A549 (cell line): ENCODE measurements around the gene EWSR1. TPM values are rescaled to one million over a fixed set of nuclear protein-coding genes. Genes with fewer than 3 reads are reported as not detected.

ENCODE experiments used
- ATAC-seq, 2 experiments: fragments of 200-7000 bp in 1 of 2; fragments of >200 bp in 1 of 2; cut with Nextera tagmentation in 1 of 2; cut with Tn5 transposase in 1 of 2; 3 replicates each; pipeline versions ENCODE4 v1.8.0 to v1.9.1; 2018 to 2020; ENCODE audit warnings: mild to moderate bottlenecking in 1 of 2, moderate library complexity in 1 of 2
- CTCF ChIA-PET: fragments of 300-600 bp; sonication (Branson Sonifier 250); formaldehyde crosslinking; extraction: SDS; loops from one replicate; lab custom pipeline; 2021; ENCODE audit warnings: antibody characterized with exemption, inconsistent platforms; lab: Yijun Ruan, JAX
- POLR2A ChIA-PET: fragments of 350-600 bp; formaldehyde crosslinking; extraction: SDS; loops from one replicate; lab custom pipeline; 2021; ENCODE audit warnings: antibody characterized with exemption, inconsistent platforms; lab: Yijun Ruan, JAX
- DNase-seq, 2 experiments: peaks; one replicate each; pipeline versions ENCODE4 v3.0.0 to v3.0.0-alpha.2; 2011 to 2016; ENCODE audit warnings: low read depth in 1 of 2, low spot score in 1 of 2
- FAIRE-seq: peaks from 2 replicates; lab custom pipeline; 2011; peaks lifted over from hg19 to GRCh38; lab: Jason Lieb, UNC
- H3K27ac ChIP-seq, 2 experiments: fragments of >200 bp; sonication (Bioruptor Twin); formaldehyde crosslinking; 3 replicates each; pipeline ENCODE4 v1.5.1; 2016 to 2017
- H3K4me1 ChIP-seq: fragments of >200 bp; sonication (Bioruptor Twin); formaldehyde crosslinking; 3 replicates; pipeline ENCODE4 v1.6.1; 2016
- H3K4me2 ChIP-seq: fragments of >200 bp; sonication (Bioruptor Twin); formaldehyde crosslinking; 3 replicates; pipeline ENCODE4 v1.6.1; 2016
- H3K4me3 ChIP-seq: fragments of >200 bp; sonication (Bioruptor Twin); formaldehyde crosslinking; 3 replicates; pipeline ENCODE4 v1.5.1; 2016
- H3K9me3 ChIP-seq: fragments of >200 bp; sonication (Bioruptor Twin); formaldehyde crosslinking; 3 replicates; pipeline ENCODE4 v1.6.1; 2016
- CHD4 ChIP-seq: fragments of 200-600 bp; sonication (generic); IDR thresholded peaks from 2 replicates; pipeline ENCODE4 v1.6.1; 2016; ENCODE audit warnings: antibody characterized with exemption, mild to moderate bottlenecking, borderline replicate concordance
- EHMT2 ChIP-seq: fragments of 200-600 bp; sonication (generic); IDR thresholded peaks from 2 replicates; pipeline ENCODE4 v1.6.1; 2016; ENCODE audit warnings: antibody characterized with exemption, low read depth, mild to moderate bottlenecking, moderate library complexity
- FOSB ChIP-seq: fragments of 250-450 bp; sonication (Bioruptor Pico); IDR thresholded peaks from 2 replicates; pipeline ENCODE4 v1.5.0; 2020; ENCODE audit warnings: mild to moderate bottlenecking, moderate library complexity
- GATA3 ChIP-seq: IDR thresholded peaks from 2 replicates; pipeline ENCODE4 v1.6.1; 2012; ENCODE audit warnings: borderline replicate concordance
- HEYL ChIP-seq: fragments of 250-450 bp; sonication (Bioruptor Pico); IDR thresholded peaks from 2 replicates; pipeline ENCODE4 v1.8.0; 2021; ENCODE audit warnings: mild to moderate bottlenecking, moderate library complexity
- HOXB5 ChIP-seq: fragments of 250-450 bp; sonication (Bioruptor Pico); IDR thresholded peaks from 2 replicates; pipeline ENCODE4 v1.5.0; 2020; ENCODE audit warnings: mild to moderate bottlenecking, moderate library complexity
- KDM1A ChIP-seq: fragments of 200-600 bp; sonication (generic); IDR thresholded peaks from 2 replicates; pipeline ENCODE4 v1.6.1; 2016; ENCODE audit warnings: low read depth, mild to moderate bottlenecking
- MAZ ChIP-seq: fragments of 150-350 bp; IDR thresholded peaks from 2 replicates; pipeline ENCODE4 v1.6.1; 2014; ENCODE audit warnings: antibody characterized with exemption, low read depth, low read length, borderline replicate concordance
- MYC ChIP-seq: IDR thresholded peaks from 2 replicates; pipeline ENCODE4 v1.6.1; 2012; ENCODE audit warnings: mild to moderate bottlenecking, inconsistent platforms, low read length, improper control_type of control experiment, borderline replicate concordance
- NPAS2 ChIP-seq: fragments of 250-450 bp; sonication (Bioruptor Pico); IDR thresholded peaks from 2 replicates; pipeline ENCODE4 v1.8.0; 2022; ENCODE audit warnings: mild to moderate bottlenecking, moderate library complexity, borderline replicate concordance
- POLR2A ChIP-seq: IDR thresholded peaks from 2 replicates; pipeline ENCODE4 v1.6.1; 2012; ENCODE audit warnings: mild to moderate bottlenecking, low read length
- RCOR1 ChIP-seq: fragments of 150-350 bp; IDR thresholded peaks from 2 replicates; pipeline ENCODE4 v1.6.1; 2014; ENCODE audit warnings: antibody characterized with exemption, low read length, low read depth
- SMC3 ChIP-seq: fragments of >200 bp; sonication (Bioruptor Twin); formaldehyde crosslinking; IDR thresholded peaks from 3 replicates; pipeline ENCODE4 v1.6.1; 2018; ENCODE audit warnings: inconsistent platforms
- SREBF2 ChIP-seq: fragments of 450-650 bp; IDR thresholded peaks from 2 replicates; pipeline ENCODE4 v1.6.1; 2014; ENCODE audit warnings: mild to moderate bottlenecking, moderate library complexity
- WGBS: methylation state at CpG from one replicate; pipeline ENCODE4 v1.1.6; 2017; ENCODE audit errors: missing lambda C conversion rate; 5-methylcytosine and 5-hydroxymethylcytosine counted together
- polyA plus RNA-seq, 4 experiments: library from polyadenylated mRNA; depleted of rRNA in 3 of 4; stranded (reverse); fragments of >200 nt; fragmentation: RNase III in 1 of 4; extraction: RNeasy Plus Mini Kit Qiagen cat#74134 plus additional on column Dnase treatment in 1 of 4; gene quantifications; 2 replicates in 3 of 4; 3 replicates in 1 of 4; pipeline ENCODE4 v1.2.3, GENCODE V29; 2011 to 2017
- TF ChIP-seq, protein P1 (sequence below): fragments of 250-450 bp; sonication (Bioruptor Pico); IDR thresholded peaks from 2 replicates; pipeline ENCODE4 v1.5.0; 2020; ENCODE audit warnings: low read depth, mild to moderate bottlenecking, moderate library complexity
- TF ChIP-seq, protein P2 (sequence below): fragments of >200 bp; sonication (Bioruptor Twin); formaldehyde crosslinking; IDR thresholded peaks from 2 replicates; pipeline ENCODE4 v1.6.1; 2016
- TF ChIP-seq, protein P3 (sequence below): IDR thresholded peaks from 2 replicates; pipeline ENCODE4 v1.6.1; 2012
- TF ChIP-seq, protein P4 (sequence below): fragments of >200 bp; sonication (Bioruptor Twin); formaldehyde crosslinking; IDR thresholded peaks from 3 replicates; pipeline ENCODE4 v1.5.1; 2016
- TF ChIP-seq, protein P5 (sequence below): fragments of >200 bp; sonication (Bioruptor Twin); formaldehyde crosslinking; IDR thresholded peaks from 3 replicates; pipeline ENCODE4 v1.6.1; 2016

The EWSR1 gene
- polyA plus RNA-seq, 2 of the 4 experiments (the other 2 are of a cell fraction), result 146 to 281 TPM

DNA sequence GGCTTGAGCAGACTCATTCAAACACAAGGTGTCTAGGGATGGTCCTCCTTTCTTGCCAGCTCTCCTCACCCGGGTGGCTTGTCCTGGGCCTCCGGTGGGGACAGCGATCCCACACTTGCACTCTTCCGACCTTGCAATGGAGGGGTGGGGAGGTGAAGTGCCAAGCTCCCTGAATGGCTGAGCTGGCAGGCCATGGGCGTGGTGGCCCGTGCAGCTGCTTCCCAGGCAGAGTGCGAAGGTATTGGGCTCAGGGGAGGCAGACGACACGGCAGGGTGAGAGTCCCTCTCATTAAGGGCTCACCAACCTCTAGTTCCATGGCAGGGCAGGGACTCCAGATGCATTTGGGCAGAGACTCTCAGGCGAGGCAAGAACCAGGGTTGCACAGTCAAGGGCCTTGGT is 58.4 kb downstream of the EWSR1 start:
- TF ChIP-seq CHD4 (no peak), FOSB (CRISPR knock-in tag) (no peak), RCOR1 (no peak), MAZ (no peak), POLR2A (no peak)
- TF ChIP-seq, protein P1, sequence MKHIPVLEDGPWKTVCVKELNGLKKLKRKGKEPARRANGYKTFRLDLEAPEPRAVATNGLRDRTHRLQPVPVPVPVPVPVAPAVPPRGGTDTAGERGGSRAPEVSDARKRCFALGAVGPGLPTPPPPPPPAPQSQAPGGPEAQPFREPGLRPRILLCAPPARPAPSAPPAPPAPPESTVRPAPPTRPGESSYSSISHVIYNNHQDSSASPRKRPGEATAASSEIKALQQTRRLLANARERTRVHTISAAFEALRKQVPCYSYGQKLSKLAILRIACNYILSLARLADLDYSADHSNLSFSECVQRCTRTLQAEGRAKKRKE, result no peak
- TF ChIP-seq, protein P2, sequence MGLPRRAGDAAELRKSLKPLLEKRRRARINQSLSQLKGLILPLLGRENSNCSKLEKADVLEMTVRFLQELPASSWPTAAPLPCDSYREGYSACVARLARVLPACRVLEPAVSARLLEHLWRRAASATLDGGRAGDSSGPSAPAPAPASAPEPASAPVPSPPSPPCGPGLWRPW, result no peak
- ChIA-PET CTCF (interaction anchor here (1.1 to 1.8 kb wide), 4 partner anchors 9 to 33 kb away, joined by 3 to 6 read pairs (median 6); partner anchors contain the start of gene RASL10A), POLR2A (no interaction called here)
- WGBS, result 87% methylated on average over 5 of the region's 10 CpGs
- DNase-seq, result no peak
- H3K27ac ChIP-seq, result no peak overlapping the region
- no peak overlapping the region for H3K4me3 ChIP-seq
- no peak overlapping the region for H3K4me2 ChIP-seq
- no peaks in the 10 kb centered on the region for H3K4me1 ChIP-seq
- no peak for FAIRE-seq
- ATAC-seq, result no peak
- no peaks in the 10 kb centered on the region for H3K9me3 ChIP-seq

DNA sequence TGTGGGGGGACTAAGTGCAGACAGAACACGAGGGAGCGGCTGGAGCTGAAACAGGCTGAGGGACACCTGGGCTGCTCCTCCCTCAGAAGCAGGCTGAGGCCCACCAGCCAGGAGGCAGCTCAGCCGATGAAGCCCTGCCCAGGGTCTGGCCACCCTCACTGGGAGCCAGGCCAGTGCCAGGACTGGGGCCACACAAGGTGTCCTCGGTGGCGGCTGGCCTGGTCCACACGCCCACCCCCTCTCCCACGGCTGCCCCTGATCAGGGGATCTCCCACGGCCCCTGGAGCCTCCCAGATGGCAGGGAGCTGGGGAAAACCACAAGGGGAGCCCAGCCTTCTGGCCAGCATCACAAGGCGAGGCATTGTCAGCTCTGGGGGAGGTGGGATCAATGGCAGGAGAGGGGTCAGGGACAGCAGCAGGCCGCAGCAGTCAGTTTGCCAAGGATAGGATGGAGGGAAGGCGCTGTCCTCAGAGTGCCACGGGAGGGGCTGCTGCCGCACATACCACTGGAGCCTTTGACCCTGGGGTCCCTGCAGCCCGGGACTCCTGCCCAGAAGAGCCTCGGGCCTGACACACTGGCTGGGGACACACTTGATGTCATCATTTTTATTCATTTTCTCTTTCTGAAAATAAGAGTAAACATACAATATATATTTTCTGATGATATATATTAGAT is 59.2 kb downstream of the EWSR1 start:
- CTCF ChIA-PET, result interaction anchor here (1.1 to 1.8 kb wide), 3 partner anchors 13 to 32 kb away, joined by 3 to 6 read pairs (median 6); partner anchors contain the start of gene RASL10A
- POLR2A ChIA-PET, result no interaction called here
- no peak overlapping the region for H3K27ac ChIP-seq
- no peak overlapping the region for H3K4me3 ChIP-seq
- no peak for ATAC-seq
- H3K4me2 ChIP-seq, result no peak overlapping the region
- TF ChIP-seq EHMT2 (no peak), HEYL (no peak), NPAS2 (CRISPR knock-in tag) (no peak), SMC3 (no peak), SREBF2 (no peak), HOXB5 (CRISPR knock-in tag) (no peak)
- TF ChIP-seq, protein P3, sequence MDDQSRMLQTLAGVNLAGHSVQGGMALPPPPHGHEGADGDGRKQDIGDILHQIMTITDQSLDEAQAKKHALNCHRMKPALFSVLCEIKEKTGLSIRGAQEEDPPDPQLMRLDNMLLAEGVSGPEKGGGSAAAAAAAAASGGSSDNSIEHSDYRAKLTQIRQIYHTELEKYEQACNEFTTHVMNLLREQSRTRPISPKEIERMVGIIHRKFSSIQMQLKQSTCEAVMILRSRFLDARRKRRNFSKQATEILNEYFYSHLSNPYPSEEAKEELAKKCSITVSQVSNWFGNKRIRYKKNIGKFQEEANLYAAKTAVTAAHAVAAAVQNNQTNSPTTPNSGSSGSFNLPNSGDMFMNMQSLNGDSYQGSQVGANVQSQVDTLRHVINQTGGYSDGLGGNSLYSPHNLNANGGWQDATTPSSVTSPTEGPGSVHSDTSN, result no peak
- FAIRE-seq, result no peak
- 91% methylated on average over 6 of the region's 15 CpGs for WGBS
- no peaks in the 10 kb centered on the region for H3K4me1 ChIP-seq
- no peak for DNase-seq
- no peaks in the 10 kb centered on the region for H3K9me3 ChIP-seq

DNA sequence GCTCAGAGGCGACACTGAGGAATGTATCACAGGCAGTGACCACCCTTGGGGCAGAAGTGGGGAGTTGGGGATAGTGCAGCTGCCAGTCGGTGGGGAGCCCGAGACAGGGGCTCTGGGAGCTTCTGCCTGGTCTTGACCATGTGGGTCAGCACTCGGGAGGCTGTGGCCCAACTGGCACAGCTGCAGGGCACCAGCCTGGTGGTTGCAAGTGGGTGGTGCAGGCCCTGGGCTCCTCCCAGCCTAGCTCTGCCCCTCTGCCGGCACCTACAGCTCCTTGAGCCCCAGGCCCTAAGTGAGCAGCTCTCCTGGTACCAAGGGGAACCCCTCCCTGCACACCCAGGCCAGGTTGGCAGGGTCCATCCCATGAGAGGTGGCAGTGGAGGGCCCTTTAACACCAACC is 60.0 kb downstream of the EWSR1 start:
- H3K27ac ChIP-seq, result no peak overlapping the region
- H3K4me1 ChIP-seq, result no peaks in the 10 kb centered on the region
- no peak overlapping the region for H3K4me3 ChIP-seq
- TF ChIP-seq, protein P4, sequence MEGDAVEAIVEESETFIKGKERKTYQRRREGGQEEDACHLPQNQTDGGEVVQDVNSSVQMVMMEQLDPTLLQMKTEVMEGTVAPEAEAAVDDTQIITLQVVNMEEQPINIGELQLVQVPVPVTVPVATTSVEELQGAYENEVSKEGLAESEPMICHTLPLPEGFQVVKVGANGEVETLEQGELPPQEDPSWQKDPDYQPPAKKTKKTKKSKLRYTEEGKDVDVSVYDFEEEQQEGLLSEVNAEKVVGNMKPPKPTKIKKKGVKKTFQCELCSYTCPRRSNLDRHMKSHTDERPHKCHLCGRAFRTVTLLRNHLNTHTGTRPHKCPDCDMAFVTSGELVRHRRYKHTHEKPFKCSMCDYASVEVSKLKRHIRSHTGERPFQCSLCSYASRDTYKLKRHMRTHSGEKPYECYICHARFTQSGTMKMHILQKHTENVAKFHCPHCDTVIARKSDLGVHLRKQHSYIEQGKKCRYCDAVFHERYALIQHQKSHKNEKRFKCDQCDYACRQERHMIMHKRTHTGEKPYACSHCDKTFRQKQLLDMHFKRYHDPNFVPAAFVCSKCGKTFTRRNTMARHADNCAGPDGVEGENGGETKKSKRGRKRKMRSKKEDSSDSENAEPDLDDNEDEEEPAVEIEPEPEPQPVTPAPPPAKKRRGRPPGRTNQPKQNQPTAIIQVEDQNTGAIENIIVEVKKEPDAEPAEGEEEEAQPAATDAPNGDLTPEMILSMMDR, result no peak
- TF ChIP-seq GATA3, result no peak
- no peak for TF ChIP-seq MYC
- TF ChIP-seq, protein P5, sequence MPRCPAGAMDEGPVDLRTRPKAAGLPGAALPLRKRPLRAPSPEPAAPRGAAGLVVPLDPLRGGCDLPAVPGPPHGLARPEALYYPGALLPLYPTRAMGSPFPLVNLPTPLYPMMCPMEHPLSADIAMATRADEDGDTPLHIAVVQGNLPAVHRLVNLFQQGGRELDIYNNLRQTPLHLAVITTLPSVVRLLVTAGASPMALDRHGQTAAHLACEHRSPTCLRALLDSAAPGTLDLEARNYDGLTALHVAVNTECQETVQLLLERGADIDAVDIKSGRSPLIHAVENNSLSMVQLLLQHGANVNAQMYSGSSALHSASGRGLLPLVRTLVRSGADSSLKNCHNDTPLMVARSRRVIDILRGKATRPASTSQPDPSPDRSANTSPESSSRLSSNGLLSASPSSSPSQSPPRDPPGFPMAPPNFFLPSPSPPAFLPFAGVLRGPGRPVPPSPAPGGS, result no peak
- no peak for TF ChIP-seq KDM1A
- FAIRE-seq (no peak), DNase-seq (no peak), ATAC-seq (peak; percentile 65 to 81; a peak in 5 of 6 replicates)
- CTCF ChIA-PET, result no interaction called here
- POLR2A ChIA-PET, result no interaction called here
- no peak overlapping the region for H3K4me2 ChIP-seq
- 94% methylated on average over 3 of the region's 5 CpGs for WGBS
- H3K9me3 ChIP-seq, result no peaks in the 10 kb centered on the region
